NCI-H1105 (cell line): ENCODE results near the gene PEAK3.

ENCODE experiments used
- DNase-seq: peaks from one replicate; lab custom pipeline; 2025; lab: John Stamatoyannopoulos, UW

Gene PEAK3, protein sequence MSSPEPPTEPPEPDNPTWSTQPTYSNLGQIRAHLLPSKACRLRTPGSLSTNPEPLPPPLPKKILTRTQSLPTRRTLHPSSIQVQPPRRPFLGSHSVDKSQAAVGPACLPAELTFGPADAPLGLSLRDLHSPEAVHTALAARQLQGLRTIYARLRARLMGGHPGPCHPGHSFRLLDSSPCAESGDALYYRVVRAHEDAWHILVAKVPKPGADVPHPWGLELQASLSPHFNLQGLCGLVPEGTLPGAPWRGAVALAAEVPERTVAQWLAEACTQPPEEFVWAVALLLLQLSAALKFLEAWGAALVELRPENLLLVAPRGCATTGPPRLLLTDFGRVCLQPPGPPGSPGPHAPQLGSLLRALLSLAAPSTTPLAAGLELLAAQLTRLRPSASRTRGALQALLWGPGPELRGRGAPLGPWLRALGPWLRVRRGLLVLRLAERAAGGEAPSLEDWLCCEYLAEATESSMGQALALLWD

DNA sequence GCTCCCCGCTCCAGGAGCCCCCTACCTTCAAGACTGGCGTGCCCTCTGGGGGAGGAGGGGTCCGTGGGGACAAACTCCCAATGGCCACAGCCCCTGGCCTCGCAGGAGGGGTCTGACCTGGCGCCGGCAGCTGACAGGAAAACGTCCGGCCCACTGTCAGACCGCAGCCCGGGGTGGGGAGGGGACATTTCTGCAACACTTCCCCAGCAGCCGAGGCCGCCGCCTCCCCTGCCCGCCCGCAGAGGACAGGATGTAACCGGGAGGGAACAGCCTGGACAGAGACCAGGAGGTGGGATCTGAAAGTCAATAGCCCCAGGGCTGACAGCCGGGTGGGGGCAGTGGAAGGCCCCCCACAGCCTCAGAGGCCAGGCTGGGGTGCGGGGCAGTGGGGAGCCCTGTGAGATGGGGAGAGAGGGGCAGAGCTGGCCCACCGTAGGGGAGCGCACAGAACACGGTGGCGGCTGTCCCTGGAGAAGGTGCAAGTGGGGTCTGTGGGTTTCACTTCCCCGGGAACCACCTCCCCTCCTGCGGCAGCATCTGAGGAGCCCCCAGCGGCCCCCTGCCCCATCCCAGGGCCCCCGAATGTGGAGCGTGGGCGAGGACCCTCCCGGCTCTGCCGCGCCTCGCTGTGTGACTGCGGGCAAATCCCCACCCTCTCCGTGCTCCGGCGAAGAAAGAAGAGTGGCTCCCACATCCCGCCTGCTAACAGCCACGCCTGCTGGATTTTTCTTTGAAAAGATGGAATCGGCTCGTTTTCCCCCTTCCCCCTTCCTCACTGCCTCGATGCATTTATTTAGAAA, at the start of gene PEAK3:
PEAK3 (minus strand) TSS at position 114 of the 800 bp plus-strand sequence. CDS start 1,244 bp downstream, outside the sequence.
- DNase-seq = no peak

GRCh38 chr19:2330632-2331284, 48.8 kb upstream of the PEAK3 start:
- peak; percentile 29 for DNase-seq

DNA sequence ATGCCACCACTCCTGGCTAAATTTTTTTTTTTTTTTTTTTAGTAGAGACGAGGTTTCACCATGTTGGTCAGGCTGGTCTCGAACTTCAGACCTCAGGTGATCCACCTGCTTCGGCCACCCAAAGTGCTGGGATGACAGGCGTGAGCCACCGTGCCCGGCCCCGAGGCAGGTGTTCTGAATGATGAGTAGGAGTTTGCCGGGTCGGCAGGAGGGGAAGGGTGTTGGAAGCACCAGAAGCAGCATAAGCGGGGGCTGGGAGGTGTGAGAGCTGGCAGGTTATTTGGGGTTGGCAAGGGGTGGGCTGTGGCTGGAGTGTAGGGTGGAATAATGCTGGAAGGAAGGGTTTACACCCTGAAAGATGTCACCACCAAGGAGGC, 48.3 kb upstream of the PEAK3 start:
- DNase-seq = no peak

DNA sequence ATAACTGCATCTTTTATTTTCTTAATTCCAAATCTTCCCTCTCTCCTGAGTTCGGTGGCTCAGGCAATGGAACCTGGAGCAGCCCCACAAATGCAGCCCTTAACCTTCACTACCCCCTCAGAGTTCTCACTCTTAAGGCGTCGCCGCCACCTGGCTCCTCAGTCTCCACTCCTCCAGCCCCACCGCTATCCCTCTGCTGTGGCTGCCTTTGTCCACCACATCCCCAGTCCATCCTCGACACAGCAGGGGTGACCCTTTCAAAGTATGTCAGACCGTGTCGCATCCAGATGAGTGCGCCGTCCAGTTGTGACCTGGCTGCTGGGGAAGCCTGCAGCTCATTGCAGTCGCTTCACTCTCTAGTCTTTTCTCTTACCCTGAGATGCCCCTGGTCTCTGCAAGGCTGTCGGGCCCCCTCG, 47.5 kb upstream of the PEAK3 start:
- DNase-seq = no peak

- DNase-seq = no peak
Measured at GRCh38 chr19:2329149-2329478, 47.1 kb upstream of the PEAK3 start.

DNA sequence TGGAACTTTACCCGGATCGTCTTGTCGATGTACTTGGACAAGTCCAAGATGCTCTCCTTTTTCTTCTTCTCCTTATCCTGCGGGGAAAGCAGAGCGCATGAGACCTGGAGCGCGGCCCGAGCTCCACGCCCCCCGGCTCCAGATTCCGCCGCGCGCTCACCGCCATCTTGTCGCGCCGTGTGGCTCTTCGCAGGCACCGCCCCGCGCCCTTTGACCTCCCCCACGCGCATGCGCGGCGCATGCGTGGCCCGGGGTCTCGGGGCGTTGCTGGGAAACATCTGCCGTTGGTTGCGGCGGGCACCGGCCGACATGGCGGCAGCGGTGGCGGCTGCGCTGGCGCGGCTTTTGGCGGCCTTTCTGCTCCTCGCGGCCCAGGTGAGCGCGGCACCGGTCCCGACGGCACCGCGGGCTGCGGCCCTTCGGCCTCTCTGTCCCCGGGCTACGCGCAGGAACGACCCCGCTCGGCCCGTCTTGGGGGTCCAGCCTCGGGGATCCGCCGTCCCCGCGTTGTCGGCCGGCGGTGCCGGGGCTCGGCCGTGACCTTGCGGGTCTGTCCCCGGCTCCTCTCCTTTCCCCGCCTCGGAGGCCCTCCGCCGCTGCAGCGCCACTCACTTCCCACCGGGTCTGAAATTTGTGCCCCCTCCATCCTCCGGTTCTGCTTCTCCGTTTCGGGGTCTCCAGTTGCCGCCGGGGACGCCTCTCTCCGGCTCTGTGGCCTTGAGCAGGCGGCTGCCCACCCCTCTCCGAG, 46.6 kb upstream of the PEAK3 start, which contains the start of the genes LSM7 and SPPL2B:
LSM7 (minus strand) TSS at position 186 of the 748 bp plus-strand sequence; CDS start at position 166, 20 bp downstream.
SPPL2B (plus strand) TSS at position 284 of the 748 bp plus-strand sequence; CDS start at position 310, 26 bp downstream.
- peak; percentile 91 for DNase-seq

DNA sequence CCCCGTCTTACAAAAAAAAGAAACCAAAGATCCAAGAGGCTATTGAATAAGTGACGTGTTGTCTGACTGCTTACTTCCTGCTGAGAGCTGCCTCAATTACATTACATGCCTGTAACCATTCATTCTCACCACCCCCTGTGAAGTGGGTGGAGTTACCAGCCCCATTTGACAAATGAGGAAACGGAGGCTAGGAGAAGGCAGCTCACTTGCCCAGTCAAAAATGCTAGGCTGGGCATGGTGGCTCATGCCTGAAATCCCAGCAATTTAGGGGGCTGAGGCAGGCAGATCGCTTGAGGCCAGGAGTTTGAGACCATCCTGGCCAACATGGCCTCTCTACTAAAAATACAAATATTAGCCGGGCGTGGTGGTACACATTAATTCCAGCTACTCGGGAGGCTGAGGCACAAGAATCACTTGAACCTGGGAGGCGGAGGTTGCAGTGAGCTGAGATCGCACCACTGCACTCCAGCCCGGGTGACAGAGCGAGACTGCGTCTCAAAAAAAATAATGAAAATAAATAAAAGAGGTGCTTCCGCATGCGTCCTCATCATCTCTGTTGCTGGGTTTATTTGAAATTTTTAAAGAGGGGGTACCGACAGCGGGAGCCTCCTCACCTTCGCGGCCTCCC, 45.9 kb upstream of the PEAK3 start:
- DNase-seq = peak; percentile 45

DNA sequence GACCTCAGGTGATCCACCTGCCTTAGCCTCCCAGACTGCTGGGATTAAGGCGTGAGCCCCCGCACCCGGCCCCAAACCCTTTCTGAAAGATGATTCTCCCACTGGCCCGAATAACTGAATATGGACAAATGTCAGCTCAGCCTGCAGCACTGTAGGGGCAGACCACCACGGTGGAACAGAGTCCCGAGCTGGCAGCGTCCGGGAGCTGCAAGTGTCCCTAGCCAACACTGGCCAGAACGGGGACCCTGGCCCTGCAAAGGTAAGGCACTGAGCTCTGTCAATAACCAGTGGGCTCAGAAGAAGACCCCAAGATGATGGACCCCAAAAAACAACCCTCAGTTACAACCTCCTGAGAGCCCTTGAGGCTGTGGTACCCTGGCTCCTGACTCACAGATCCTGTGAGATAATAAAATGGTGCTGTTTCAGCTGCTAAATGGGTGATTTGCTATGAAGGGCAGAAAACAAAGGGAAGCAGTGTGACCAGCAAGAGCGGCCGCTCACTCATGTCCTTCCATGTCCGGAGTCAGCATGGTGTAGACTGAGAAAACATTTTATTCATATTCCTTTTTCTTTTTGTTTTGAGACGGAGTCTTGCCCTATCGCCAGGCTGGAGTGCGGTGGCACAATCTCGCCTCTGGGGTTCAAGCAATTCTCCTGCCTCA, 44.9 kb upstream of the PEAK3 start:
- DNase-seq = no peak

DNA sequence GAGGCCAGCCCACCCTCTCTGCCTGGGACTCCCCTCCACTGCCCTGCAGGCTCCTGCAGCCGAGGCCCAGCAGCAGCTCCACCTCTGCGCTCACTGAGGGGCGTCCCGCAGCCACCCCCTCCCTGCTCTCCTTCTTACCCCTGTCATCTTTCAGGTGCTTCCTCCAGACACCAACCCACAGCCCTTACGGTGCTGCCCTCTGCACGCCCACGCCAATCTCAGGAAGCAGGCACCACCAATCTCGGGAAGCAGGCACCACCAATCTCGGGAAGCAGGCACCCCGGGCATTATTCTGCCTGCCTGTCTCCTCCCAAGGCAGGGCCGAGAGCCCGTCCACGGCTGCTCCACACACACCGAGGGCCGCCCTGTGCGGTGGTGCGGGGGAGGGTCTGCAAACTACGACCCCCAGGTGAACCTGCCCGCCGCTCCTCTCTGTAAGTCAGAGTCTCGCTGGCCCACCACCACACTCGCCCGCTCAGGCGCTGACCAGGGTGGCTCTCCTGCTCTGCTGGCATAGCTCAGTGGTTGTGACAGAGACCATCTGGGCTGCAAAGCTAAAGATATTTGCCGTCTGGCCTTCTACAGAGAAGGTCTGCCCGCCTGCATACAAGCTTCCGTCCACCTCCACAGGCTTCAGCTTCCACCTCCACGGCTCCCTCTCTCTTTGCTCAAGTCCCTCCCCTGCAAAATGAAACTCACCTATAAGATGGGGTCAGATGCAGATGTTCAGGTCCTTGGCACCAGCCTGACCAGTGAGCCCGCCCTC, 43.5 kb upstream of the PEAK3 start:
- DNase-seq = no peak

- DNase-seq = no peak
Measured at GRCh38 chr19:2324220-2324948, 42.4 kb upstream of the PEAK3 start.

GRCh38 chr19:2323707-2324106, 41.7 kb upstream of the PEAK3 start:
- no peak for DNase-seq

DNA sequence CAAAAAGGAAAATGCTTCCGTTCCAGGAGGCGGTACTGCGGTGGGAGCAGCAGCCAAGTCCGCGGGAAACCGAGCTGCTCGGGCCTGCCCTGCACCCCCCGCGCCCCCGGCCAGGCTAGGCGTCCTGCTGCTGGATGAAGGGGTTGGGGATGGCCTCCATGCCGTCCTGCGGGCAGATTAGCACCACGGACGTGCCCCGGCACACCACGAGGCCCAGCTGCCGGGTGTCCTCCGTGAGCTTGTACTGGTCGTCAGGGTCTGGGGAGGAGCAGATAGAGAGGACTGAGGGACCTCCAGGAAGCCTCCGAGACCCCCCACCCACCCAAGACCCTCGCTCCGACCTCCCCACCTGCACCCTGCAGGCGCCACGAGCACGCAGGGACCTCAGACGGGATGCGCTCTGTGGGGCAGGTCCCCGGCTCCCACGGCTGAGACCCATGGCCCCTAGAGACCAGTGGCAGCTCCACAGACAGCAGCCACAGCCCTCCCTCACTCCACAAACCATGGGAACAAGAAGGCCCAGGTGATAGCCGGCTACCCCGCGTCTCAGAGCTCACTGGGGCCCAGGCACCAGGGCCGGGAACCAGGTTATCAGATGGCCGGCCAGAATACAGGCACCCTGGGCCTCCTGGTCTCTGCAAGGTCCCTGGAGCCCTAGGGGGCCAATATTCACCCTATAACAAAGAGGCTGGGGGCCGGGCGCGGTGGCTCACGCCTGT, 39.7 kb upstream of the PEAK3 start:
- no peak for DNase-seq

GRCh38 chr19:2320939-2321338, 39.0 kb upstream of the PEAK3 start:
- DNase-seq = no peak

DNA sequence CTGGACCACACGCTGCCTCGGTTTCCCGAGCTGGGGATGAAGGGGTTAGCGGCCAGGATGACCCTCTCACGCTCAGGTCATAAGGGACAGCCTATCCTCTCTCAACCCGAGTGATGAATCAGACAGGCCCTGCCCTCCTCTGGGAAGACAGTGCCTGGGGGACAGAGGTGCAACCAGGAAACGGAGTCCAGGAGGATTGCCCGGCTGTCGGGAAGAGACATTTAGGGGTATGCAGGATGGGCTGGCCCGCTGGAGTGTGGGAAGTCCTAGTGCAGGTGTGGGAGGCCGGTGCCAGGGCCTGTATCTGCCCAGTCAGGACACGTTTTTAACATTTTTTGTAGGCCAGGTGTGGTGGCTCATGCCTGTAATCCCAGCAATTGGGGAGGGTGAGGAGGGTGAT, 38.1 kb upstream of the PEAK3 start:
- no peak for DNase-seq

- no peak for DNase-seq
Measured at GRCh38 chr19:2319551-2319950, 37.6 kb upstream of the PEAK3 start.

- no peak for DNase-seq
Measured at GRCh38 chr19:2318923-2319322, 36.9 kb upstream of the PEAK3 start.

DNA sequence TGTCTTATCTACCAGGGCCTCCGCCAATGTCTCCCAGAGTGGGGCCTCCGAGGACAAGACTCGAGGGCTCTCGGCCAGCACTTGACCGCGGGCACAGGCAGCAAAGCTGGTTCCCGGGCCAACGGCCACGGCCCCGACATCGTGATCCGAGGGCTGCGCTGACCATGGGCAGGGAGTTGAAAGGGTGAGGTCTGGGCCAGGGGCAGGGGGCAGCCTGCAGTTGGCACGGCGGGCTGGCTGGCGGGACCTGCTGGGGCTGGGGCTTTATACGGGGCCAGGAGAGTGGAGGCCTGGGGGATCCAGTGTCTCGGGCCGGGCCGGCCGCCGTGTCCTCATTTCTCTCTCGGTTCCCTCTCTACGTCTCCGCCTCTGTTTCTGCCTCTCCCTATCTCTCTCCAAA, 35.8 kb upstream of the PEAK3 start:
- no peak for DNase-seq

- no peak for DNase-seq
Measured at GRCh38 chr19:2317300-2317699, 35.3 kb upstream of the PEAK3 start.
